Midbrain (tissue), 1 donor: ENCODE results near the gene ERBB2.
"Not testable (repeated sequence)": the region's sequence is repeated elsewhere in the genome, so short reads cannot be mapped to it uniquely, and the experiment has no call there.

Experiments
- DNase-seq: peaks from one replicate; lab custom pipeline; 2025; lab: John Stamatoyannopoulos, UW

The ERBB2 gene

GRCh38 chr17:39703913-39704312 lies 4.0 kb downstream of the ERBB2 start:
- no peak for DNase-seq

- DNase-seq, result no peak
Observed at GRCh38 chr17:39704821-39705551, 5.1 kb downstream of the ERBB2 start.

- no peak for DNase-seq
Observed at GRCh38 chr17:39705786-39706348, 6.0 kb downstream of the ERBB2 start.

DNA sequence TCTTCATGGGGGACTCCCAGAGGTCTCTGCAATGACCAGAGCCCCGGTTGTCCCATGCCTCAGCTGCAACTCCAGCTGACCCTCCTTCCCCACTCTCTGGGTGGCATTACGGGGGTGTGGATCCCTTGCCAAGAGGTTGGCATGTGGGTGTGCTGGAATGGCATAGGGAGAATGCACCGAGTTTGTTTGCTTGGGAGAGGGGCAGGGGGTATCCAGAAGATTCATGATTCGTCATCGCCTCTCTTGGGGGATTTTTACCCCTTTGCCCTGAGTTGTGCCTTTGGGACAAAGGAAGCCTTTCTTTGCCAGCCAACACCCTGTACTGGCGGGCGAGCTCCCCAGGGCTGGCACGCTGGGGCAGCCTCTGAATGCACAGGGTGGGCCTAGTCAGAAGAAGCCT lies 6.5 kb downstream of the ERBB2 start:
- no peak for DNase-seq

GRCh38 chr17:39706921-39707337 lies 7.1 kb downstream of the ERBB2 start:
- DNase-seq, result no peak

- no peak for DNase-seq
Observed at GRCh38 chr17:39709319-39709997, 9.6 kb downstream of the ERBB2 start.

DNA sequence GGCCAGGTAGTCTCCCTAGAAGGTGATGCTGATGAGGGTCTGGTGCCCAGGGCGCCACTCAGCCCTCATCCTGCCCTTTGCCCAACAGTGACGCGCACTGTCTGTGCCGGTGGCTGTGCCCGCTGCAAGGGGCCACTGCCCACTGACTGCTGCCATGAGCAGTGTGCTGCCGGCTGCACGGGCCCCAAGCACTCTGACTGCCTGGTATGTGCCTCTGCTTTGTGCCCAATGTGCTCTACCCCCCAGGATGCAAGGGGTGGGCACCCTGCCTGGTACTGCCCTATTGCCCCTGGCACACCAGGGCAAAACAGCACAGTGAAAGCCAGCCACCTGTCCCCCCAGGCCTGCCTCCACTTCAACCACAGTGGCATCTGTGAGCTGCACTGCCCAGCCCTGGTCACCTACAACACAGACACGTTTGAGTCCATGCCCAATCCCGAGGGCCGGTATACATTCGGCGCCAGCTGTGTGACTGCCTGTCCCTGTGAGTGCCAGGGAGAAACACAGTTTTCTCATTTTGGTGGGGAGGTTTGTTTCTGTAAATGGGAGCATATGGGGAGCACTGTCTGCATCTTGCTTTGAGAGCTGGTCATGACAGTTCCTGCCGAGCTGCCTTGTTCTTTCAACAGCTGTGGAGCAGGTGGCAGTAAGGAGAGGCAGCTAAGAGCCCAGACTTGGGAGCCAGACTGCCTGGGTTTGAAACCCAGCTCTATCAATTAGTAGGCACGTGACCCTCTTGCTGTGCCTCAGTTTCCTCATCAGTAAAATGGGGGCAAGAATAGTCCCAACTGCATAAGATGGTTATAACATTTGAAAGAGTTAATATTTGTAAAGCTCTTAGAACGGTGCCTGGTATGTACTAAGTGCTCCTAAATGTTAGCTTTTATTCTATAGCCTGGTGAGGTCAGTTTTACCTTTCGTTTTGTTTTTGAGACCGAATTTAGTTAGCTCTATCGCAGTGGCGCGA lies 10.4 kb downstream of the ERBB2 start:
- no peak for DNase-seq

DNA sequence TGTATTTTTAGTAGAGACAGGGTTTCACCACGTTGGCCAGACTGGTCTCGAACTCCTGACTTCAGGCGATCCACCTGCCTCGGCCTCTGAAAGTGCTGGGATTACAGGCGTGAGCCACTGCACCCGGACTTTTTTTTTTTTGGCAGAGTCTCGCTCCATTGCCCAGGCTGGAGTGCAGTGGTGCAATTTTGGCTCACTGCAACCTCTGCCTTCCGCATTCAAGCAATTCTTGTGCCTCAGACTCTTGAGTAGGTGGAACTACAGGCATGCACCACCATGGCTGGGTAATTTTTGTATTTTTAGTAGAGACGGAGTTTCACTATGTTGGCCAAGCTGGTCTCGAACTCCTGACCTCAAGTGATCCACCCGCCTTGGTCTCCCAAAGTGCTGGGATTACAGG lies 11.2 kb downstream of the ERBB2 start:
- DNase-seq, result not testable (repeated sequence)

GRCh38 chr17:39711851-39712250 lies 12.0 kb downstream of the ERBB2 start:
- DNase-seq, result no peak

- no peak for DNase-seq
Observed at GRCh38 chr17:39714234-39714633, 14.4 kb downstream of the ERBB2 start.

DNA sequence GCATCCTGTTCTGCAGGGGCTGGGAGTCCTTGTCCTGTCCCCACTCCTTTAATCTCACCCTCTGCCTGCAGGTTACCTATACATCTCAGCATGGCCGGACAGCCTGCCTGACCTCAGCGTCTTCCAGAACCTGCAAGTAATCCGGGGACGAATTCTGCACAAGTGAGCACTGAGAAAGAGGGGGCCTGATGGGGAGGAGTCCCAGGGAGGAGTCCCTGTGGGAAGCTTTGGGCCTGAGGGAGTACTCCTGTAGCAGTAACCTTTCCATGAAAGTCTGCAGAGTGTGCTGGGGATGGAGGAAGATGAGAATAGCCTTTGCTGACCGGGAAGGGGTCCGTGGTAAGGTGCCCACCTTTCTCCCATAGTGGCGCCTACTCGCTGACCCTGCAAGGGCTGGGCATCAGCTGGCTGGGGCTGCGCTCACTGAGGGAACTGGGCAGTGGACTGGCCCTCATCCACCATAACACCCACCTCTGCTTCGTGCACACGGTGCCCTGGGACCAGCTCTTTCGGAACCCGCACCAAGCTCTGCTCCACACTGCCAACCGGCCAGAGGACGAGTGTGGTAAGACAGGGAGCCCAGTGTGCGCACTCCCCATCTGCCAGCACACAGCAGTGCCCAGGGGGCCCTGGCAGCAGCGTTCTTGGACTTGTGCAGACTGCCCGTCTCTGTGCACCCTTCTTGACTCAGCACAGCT lies 15.7 kb downstream of the ERBB2 start:
- no peak for DNase-seq

- DNase-seq, result no peak
Observed at GRCh38 chr17:39716073-39716818, 16.4 kb downstream of the ERBB2 start.

DNA sequence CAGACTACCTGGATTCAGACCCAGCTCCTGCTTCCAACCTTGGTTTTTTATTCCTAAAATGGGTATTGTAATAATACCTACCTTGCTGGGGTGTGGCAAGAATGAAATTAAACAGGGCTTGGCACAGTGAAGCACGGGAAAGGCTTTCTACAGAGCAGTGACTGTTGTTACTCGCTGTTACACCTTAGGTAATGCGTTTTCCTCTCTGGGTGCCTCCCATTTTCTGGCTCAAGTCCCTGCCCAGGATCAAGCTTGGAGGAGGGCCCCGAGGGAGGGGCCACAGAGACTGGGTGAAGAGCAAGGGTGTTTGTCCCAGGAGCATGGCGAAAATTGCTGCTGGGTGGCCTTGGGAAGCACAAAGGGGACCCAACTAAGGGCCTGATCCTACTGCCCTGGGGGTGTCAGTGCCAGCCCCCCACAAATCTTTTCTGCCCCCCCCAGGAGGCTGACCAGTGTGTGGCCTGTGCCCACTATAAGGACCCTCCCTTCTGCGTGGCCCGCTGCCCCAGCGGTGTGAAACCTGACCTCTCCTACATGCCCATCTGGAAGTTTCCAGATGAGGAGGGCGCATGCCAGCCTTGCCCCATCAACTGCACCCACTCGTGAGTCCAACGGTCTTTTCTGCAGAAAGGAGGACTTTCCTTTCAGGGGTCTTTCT lies 17.1 kb downstream of the ERBB2 start:
- no peak for DNase-seq

- DNase-seq, result no peak
Observed at GRCh38 chr17:39717660-39718059, 17.8 kb downstream of the ERBB2 start.

- DNase-seq, result no peak
Observed at GRCh38 chr17:39719563-39720355, 19.9 kb downstream of the ERBB2 start.

DNA sequence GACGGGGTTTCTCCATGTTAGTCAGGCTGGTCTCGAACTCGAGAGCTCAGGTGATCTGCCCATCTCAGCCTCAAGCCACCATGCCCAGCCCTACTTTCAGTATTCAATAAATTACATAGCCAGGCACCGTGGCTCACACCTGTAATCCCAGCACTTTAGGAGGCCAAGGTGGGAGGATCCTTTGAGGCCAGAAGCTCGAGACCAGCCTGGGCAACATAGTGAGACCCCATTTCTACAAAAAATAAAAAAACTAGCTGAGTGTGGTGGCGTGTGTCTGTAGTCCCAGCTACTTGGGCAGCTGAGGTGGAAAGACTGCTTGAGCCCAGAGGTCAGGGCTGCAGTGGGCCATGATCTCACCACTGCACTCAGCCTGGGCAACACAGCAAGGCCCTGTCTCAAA lies 22.2 kb downstream of the ERBB2 start:
- no peak for DNase-seq

GRCh38 chr17:39722965-39723848 lies 23.3 kb downstream of the ERBB2 start:
- DNase-seq, result no peak

- DNase-seq, result no peak
Observed at GRCh38 chr17:39724731-39725130, 24.9 kb downstream of the ERBB2 start.
